ENCODE results near the gene HELQ. TPM values are rescaled to one million over a fixed set of nuclear protein-coding genes. Genes with fewer than 3 reads are reported as not detected.
A peak's percentile ranks its signal among the peaks of the same experiment; 100 is the strongest.

HELQ gene
- polyA plus RNA-seq, 3 donors, result 7.0 to 11.3 (median 11.1) TPM

- no peaks in the 10 kb centered on the region for H3K4me1 ChIP-seq (ENCODE audit: control insufficient read depth in 1 of 2, insufficient read depth in 2 of 2, low read length in 2 of 2)
These were observed 67.9 kb downstream of the HELQ start for GRCh38 chr4:83387476-83388312.

DNA sequence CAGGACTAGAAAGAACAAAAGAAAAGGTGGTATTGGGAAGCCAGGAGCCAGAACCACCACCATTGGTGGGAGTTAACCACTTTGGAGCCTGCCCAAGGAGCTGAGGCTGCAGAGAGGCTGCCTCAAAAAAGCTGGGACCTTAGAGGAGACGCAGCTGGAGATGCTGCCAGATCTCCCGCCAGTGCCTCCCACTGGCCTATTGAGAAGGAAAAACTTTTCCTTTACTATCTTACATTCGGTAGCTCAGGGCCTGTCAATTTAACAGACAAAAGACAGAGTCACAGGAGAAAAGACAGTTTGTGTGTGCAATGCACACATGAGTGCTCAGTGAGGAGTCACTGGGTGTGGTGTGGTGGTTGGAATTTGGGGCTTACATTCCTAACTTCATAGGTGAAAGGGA lies 68.6 kb downstream of the HELQ start:
- Histone ChIP-seq H3K36me3 (replicated peaks in 1 of 2; ENCODE audit: control insufficient read depth in 1 of 2, insufficient read depth in 2 of 2, low read length in 2 of 2) (no peaks in the 10 kb centered on the region), H3K9ac (ENCODE audit: insufficient read depth, low read length, poor library complexity, severe bottlenecking) (no peak overlapping the region), H3K9me3 (replicated peaks in 1 of 2; ENCODE audit: control insufficient read depth in 1 of 2, insufficient read depth in 1 of 2, low read length in 2 of 2) (no peaks in the 10 kb centered on the region), H3K27me3 (ENCODE audit: control insufficient read depth in 2 of 2, insufficient read depth in 2 of 2, low read length in 2 of 2) (no peaks in the 10 kb centered on the region), H3K4me1 (ENCODE audit: control insufficient read depth in 1 of 2, insufficient read depth in 2 of 2, low read length in 2 of 2) (no peaks in the 10 kb centered on the region), H3K79me2 (ENCODE audit: insufficient read depth, low read length) (no peaks in the 10 kb centered on the region), H3K4me3 (replicated peaks in 1 of 3; ENCODE audit: low read depth in 2 of 3, low read length in 3 of 3) (no peak overlapping the region), H3K4me2 (replicated peaks; ENCODE audit: extremely low read depth, low read length, poor library complexity, severe bottlenecking) (no peak overlapping the region), H4K20me1 (ENCODE audit: insufficient read depth, low read length) (no peaks in the 10 kb centered on the region), H3K27ac (ENCODE audit: low read depth in 1 of 2, low read length in 2 of 2) (no peak overlapping the region), H2AFZ (ENCODE audit: insufficient read depth, low read depth, low read length, poor library complexity, severe bottlenecking) (no peak overlapping the region)
- H3K9me3 Mint-ChIP-seq, result peaks cover 3 to 15% (median 9%) of the 10 kb centered on the region in 7 donors
- DNase-seq, result no peak
- TF ChIP-seq CTCF (IDR thresholded peaks at IDR 0.05), result no peak
- H3K4me1 Mint-ChIP-seq, result peaks cover 8% of the 10 kb centered on the region
- intact Hi-C loops (cut with micrococcal nuclease), result no loop called here
- H3K27me3 Mint-ChIP-seq (ENCODE audit: low read depth in 3 of 3), result peaks cover 0 to 1% (median 1%) of the 10 kb centered on the region in 3 donors
- WGBS (ENCODE audit: insufficient coverage), result no CpG with 5 or more reads among the region's 3 CpGs
- H3K27ac Mint-ChIP-seq, result peak overlapping the region in 2 of 7 donors; percentile 7 to 20
- H3K36me3 Mint-ChIP-seq, result peaks cover 0 to 4% of the 10 kb centered on the region in 2 donors
- no peak overlapping the region for H3K4me3 Mint-ChIP-seq

More at GRCh38 chr4:83387476-83388312, 67.9 kb downstream of the HELQ start:
- H3K9me3 ChIP-seq (replicated peaks in 1 of 2; ENCODE audit: control insufficient read depth in 1 of 2, insufficient read depth in 1 of 2, low read length in 2 of 2), result no peaks in the 10 kb centered on the region
- no peak overlapping the region for H3K4me3 ChIP-seq (replicated peaks in 1 of 3; ENCODE audit: low read depth in 2 of 3, low read length in 3 of 3)
- peaks cover 8% of the 10 kb centered on the region for H3K4me1 Mint-ChIP-seq
- TF ChIP-seq CTCF (IDR thresholded peaks at IDR 0.05), result no peak
- H3K9me3 Mint-ChIP-seq, result peaks cover 2 to 15% (median 8%) of the 10 kb centered on the region in 7 donors
- no peaks in the 10 kb centered on the region for H4K20me1 ChIP-seq (ENCODE audit: insufficient read depth, low read length)
- WGBS (ENCODE audit: insufficient coverage), result 93% methylated on average over 2 of the region's 3 CpGs
- intact Hi-C loops (cut with micrococcal nuclease), result no loop called here
- no peak overlapping the region for H3K27ac Mint-ChIP-seq
- H3K4me2 ChIP-seq (replicated peaks; ENCODE audit: extremely low read depth, low read length, poor library complexity, severe bottlenecking), result no peak overlapping the region
- H3K4me3 Mint-ChIP-seq, result no peak overlapping the region
- H3K27me3 ChIP-seq (ENCODE audit: control insufficient read depth in 2 of 2, insufficient read depth in 2 of 2, low read length in 2 of 2), result no peaks in the 10 kb centered on the region
- peak overlapping the region; percentile 70 for H2AFZ ChIP-seq (ENCODE audit: insufficient read depth, low read depth, low read length, poor library complexity, severe bottlenecking)
- peaks cover 0 to 4% of the 10 kb centered on the region in 2 donors for H3K36me3 Mint-ChIP-seq
- H3K36me3 ChIP-seq (replicated peaks in 1 of 2; ENCODE audit: control insufficient read depth in 1 of 2, insufficient read depth in 2 of 2, low read length in 2 of 2), result no peaks in the 10 kb centered on the region
- no peaks in the 10 kb centered on the region for H3K79me2 ChIP-seq (ENCODE audit: insufficient read depth, low read length)
- H3K9ac ChIP-seq (ENCODE audit: insufficient read depth, low read length, poor library complexity, severe bottlenecking), result no peak overlapping the region
- peaks cover 0 to 1% (median 1%) of the 10 kb centered on the region in 3 donors for H3K27me3 Mint-ChIP-seq (ENCODE audit: low read depth in 3 of 3)
- no peak overlapping the region for H3K27ac ChIP-seq (ENCODE audit: low read depth in 1 of 2, low read length in 2 of 2)
- no peak for DNase-seq

Data from CD14-positive monocyte (primary cell).